Transverse colon (tissue), 4 donors: ENCODE data around the gene CDC42BPB. TPM values are rescaled to one million over a fixed set of nuclear protein-coding genes. Genes with fewer than 3 reads are reported as not detected.
A peak's percentile ranks its signal among the peaks of the same experiment; 100 is the strongest.

Experiments
- DNase-seq: peaks from one replicate; pipeline ENCODE4 v3.0.0-alpha.2; 2019
- H3K27ac ChIP-seq, 4 donors: fragments of 200-600 bp; sonication (generic); 2 replicates each; pipeline ENCODE4 v1.5.1; 2016 to 2018; ENCODE audit warnings: inconsistent platforms in 4 of 4
- H3K27me3 ChIP-seq: fragments of 200-600 bp; sonication (generic); 2 replicates; pipeline ENCODE4 v1.5.1; 2017; ENCODE audit warnings: inconsistent platforms
- H3K36me3 ChIP-seq, 4 donors: fragments of 200-600 bp; sonication (generic); 2 replicates each; pipeline ENCODE4 v1.5.1; 2017 to 2019; ENCODE audit warnings: inconsistent platforms in 4 of 4
- H3K4me1 ChIP-seq, 4 donors: fragments of 200-600 bp; sonication (generic); 2 replicates each; pipeline ENCODE4 v1.5.1; 2017 to 2020; ENCODE audit warnings: inconsistent platforms in 4 of 4
- H3K4me3 ChIP-seq, 4 donors: fragments of 200-600 bp; sonication (generic); 1 replicate in 1 of 4; 2 replicates in 3 of 4; pipeline versions ENCODE4 v1.5.1 to v1.6.1; 2017 to 2019; ENCODE audit warnings: inconsistent platforms in 4 of 4
- H3K9me3 ChIP-seq, 2 donors: fragments of 200-600 bp; sonication (generic); 2 replicates each; pipeline ENCODE4 v1.5.1; 2017 to 2019; ENCODE audit warnings: inconsistent platforms in 2 of 2
- EP300 ChIP-seq: sonication (generic); formaldehyde crosslinking; IDR thresholded peaks from one replicate; pipeline ENCODE4 v1.6.1; 2017; ENCODE audit warnings: antibody characterized with exemption, low read depth
- POLR2A ChIP-seq: fragments of 450-650 bp; IDR thresholded peaks from one replicate; pipeline ENCODE4 v1.6.1; 2016; ENCODE audit warnings: antibody characterized with exemption, mild to moderate bottlenecking, moderate library complexity
- POLR2AphosphoS5 ChIP-seq, 3 donors: sonication (generic); formaldehyde crosslinking; IDR thresholded peaks; one replicate each; pipeline ENCODE4 v1.6.1; 2016; ENCODE audit warnings: antibody characterized with exemption in 3 of 3
- WGBS, 2 donors: methylation state at CpG; one replicate each; pipeline ENCODE4 v1.1.5; 2018; ENCODE audit warnings: low coverage in 1 of 2; 5-methylcytosine and 5-hydroxymethylcytosine counted together
- in situ Hi-C, 4 donors: fragments of 200-750 bp; cut with MboI; loops; one replicate each; pipeline versions ENCODE4 v1.15.0 to v1.15.1; 2017; ENCODE audit warnings: low sequenced_read_pairs in 3 of 4, low pct_ligation_motif_present in 1 of 4, low pct_unique_long_range_greater_than_20kb in 1 of 4
- intact Hi-C: fragments of 100-400 bp; cut with DNase I; formaldehyde crosslinking; loops from one replicate; pipeline ENCODE4 v1.15.1; 2023; ENCODE audit warnings: low total_unique reads
- total RNA-seq, 4 donors: library from RNA; depleted of rRNA; stranded (reverse); fragments of >200 nt; gene quantifications; one replicate each; pipeline ENCODE4 v1.1.0, GENCODE V29; 2016
- TF ChIP-seq, protein P1 (sequence below), 5 experiments: fragments of 200-600 bp in 3 of 5; fragments of 450-650 bp in 2 of 5; sonication (generic) in 3 of 5; IDR thresholded peaks; 1 replicate in 2 of 5; 2 replicates in 3 of 5; pipeline ENCODE4 v1.5.1; 2016 to 2017; ENCODE audit warnings: antibody characterized with exemption in 5 of 5, inconsistent platforms in 3 of 5, mild to moderate bottlenecking in 2 of 5, moderate library complexity in 1 of 5

CDC42BPB gene
- total RNA-seq, 4 donors from 2014 or later, result 109 to 160 (median 123) TPM

DNA sequence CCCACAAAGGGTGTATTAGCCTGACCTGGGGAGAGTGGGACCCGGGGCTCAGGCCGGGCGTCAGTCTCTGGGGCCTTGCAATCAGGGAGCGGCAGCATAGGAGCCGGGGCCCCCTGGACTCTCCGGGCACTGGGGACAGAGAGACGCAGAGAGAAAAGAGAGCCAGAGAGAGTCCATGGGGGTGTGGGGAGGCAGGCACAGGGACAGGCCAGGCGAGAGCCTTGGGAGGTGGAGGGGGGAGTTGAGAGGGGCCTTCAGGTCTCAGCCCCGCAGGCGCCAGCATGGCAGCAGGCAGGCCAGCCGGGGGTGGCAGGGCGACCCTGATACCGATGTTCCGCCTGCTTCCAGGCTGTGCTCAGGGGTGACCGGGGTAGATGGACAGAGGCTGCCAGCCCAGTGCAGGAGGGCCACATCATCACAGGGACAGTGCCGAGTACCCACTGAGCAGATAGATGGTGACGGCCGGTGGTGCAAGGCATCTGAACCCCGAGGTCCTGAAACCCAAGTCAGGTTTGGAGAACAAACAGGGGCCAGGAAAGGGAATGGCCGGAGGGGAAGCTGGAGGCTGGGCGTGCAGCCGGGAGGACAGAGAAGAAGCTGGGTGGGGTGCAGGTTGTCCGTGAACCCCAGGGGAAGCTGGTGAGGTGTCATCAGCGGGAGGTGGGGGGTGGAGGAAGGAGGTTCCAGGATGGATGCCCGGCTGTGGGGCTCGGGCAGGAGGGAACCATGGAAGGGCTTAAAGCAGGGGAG, 40.1 kb upstream of the CDC42BPB start:
- H3K4me3 ChIP-seq, result no peak overlapping the region
- no peak for DNase-seq
- WGBS, 2 donors, result 85 to 89% methylated on average over 5 to 26 of the region's 26 CpGs
- H3K9me3 ChIP-seq, result no peaks in the 10 kb centered on the region
- intact Hi-C loops, result no loop called here
- no peak for TF ChIP-seq EP300
- no peak for TF ChIP-seq POLR2AphosphoS5 (IDR thresholded peaks at IDR 0.05)
- TF ChIP-seq POLR2A, result no peak
- TF ChIP-seq, protein P1, sequence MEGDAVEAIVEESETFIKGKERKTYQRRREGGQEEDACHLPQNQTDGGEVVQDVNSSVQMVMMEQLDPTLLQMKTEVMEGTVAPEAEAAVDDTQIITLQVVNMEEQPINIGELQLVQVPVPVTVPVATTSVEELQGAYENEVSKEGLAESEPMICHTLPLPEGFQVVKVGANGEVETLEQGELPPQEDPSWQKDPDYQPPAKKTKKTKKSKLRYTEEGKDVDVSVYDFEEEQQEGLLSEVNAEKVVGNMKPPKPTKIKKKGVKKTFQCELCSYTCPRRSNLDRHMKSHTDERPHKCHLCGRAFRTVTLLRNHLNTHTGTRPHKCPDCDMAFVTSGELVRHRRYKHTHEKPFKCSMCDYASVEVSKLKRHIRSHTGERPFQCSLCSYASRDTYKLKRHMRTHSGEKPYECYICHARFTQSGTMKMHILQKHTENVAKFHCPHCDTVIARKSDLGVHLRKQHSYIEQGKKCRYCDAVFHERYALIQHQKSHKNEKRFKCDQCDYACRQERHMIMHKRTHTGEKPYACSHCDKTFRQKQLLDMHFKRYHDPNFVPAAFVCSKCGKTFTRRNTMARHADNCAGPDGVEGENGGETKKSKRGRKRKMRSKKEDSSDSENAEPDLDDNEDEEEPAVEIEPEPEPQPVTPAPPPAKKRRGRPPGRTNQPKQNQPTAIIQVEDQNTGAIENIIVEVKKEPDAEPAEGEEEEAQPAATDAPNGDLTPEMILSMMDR (IDR thresholded peaks at IDR 0.05), result no peak
- in situ Hi-C loops, result loop anchor here in 1 of 4 donors (25.0 kb wide), 1 partner anchor 190 kb away; no protein-coding TSS in a partner anchor
- H3K27me3 ChIP-seq, result peaks cover 9% of the 10 kb centered on the region
- H3K36me3 ChIP-seq, result no peaks in the 10 kb centered on the region
- H3K27ac ChIP-seq, result no peak overlapping the region
- peaks cover 0 to 25% (median 12%) of the 10 kb centered on the region in 4 donors for H3K4me1 ChIP-seq

DNA sequence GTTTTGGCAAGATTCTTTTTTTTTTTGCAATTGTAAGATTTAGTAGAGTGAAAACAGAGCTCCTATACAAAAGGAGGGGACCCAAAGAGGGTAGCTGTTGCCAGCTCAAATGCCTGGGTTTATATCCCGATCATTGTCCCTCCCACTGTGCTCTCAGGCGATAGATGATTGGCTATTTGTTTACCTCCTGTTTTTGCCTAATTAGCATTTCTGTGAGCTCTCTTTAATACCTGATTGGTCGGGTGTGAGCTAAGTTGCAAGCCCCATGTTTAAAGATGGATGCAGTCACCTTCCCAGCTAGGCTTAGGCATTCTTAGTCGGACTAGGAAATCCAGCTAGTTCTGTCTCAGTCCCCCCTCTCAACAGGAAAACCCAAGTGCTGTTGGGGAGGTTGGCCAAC, 39.0 kb upstream of the CDC42BPB start:
- Histone ChIP-seq H3K9me3 (no peaks in the 10 kb centered on the region), H3K27ac (no peak overlapping the region), H3K4me1 (peaks cover 4 to 29% (median 14%) of the 10 kb centered on the region in 4 donors), H3K27me3 (no peaks in the 10 kb centered on the region), H3K4me3 (no peak overlapping the region), H3K36me3 (no peaks in the 10 kb centered on the region)
- TF ChIP-seq EP300 (no peak), POLR2A (no peak), POLR2AphosphoS5 (IDR thresholded peaks at IDR 0.05) (no peak)
- TF ChIP-seq, protein P1 (IDR thresholded peaks at IDR 0.05), result no peak
- in situ Hi-C loops, result loop anchor here in 1 of 4 donors (25.0 kb wide), 1 partner anchor 191 kb away; no protein-coding TSS in a partner anchor
- intact Hi-C loops, result no loop called here
- WGBS, 2 donors, result 67 to 92% methylated on average over 2 to 4 of the region's 4 CpGs
- DNase-seq, result no peak

DNA sequence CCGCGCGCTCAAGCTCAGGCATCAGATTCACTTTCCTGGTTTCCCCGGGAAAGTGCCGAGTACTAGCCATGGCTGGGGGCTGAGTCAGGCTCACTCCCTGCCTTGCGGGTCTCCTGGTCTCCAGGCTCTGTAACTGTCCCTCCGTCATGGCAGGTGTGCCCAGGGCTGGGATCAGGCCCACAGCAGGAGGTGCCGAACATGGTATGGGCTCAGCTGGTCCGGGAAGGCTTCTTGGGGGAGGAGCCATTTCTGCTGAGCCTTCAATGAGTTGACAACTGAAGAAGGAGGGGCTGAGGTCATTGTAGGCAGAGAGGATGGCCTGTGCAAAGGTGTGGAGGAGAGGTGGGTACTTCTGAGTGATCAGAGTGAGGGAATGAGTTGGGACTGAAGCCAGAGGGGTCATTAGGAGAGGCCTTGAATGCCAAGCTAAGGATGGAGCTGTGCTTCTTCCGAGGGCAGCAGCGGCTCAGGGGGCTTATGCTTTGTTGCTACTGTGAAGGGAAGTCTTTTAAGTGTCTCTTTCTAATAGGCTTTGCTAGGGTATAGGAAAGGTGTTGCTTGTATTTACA, 37.9 kb upstream of the CDC42BPB start:
- no peaks in the 10 kb centered on the region for H3K9me3 ChIP-seq
- intact Hi-C loops (no loop called here), in situ Hi-C loops (loop anchor here in 1 of 4 donors (25.0 kb wide), 1 partner anchor 192 kb away; no protein-coding TSS in a partner anchor)
- WGBS, 2 donors, result 39 to 58% methylated on average over 3 to 11 of the region's 11 CpGs
- peaks cover 4 to 36% (median 20%) of the 10 kb centered on the region in 4 donors for H3K4me1 ChIP-seq
- H3K36me3 ChIP-seq, result no peaks in the 10 kb centered on the region
- H3K27me3 ChIP-seq, result no peaks in the 10 kb centered on the region
- H3K4me3 ChIP-seq, result peak overlapping the region in 3 of 4 donors; percentile 21 to 43 (median 40)
- TF ChIP-seq POLR2A (no peak), POLR2AphosphoS5 (IDR thresholded peaks at IDR 0.05) (peak in 1 of 3 donors; percentile 12)
- peak; percentile 54 for DNase-seq
- peak overlapping the region; percentile 84 to 87 (median 86) for H3K27ac ChIP-seq

DNA sequence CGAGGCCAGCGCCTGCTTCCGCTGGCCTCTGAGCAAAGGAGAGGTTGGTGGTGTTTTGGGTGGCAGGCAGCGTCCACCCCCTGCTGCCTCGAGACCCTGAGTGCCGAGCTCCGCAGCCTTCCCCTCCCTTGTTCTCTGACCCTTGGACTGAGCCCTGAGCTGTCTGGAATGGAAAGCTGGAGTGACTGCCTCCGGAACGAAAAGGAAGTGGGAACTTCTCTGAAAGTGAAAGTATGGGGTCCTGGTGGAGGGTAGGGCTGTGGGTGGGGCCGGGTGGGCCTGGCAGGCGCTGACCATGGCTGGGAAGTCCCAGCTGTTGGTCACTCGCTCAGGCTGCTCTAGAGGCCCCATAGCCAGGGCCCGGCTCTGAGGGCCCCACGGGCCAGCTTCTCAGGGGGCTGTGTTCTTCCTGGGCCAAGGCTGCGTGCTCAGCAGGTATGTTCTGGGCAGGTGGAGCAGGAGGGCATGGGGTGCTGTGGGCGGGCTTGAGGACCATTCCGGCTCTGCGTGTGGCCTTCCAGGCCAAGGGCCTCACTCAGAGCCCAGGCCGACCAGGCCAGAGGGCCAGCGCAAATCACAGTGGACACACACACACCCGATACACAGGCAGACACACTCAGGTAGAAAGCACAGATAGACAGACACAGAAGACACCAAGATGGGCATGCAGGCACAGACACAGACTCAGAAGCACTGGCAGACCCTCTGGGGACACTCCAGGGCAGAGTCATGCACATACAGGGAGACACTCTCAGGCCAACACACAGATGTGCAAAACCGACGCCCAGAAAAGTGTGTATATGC, 37.3 kb upstream of the CDC42BPB start, which contains the start of gene EXOC3L4:
Gene EXOC3L4, plus strand, starts transcription at position 320 of the 804 bp plus-strand sequence. CDS start 5,495 bp downstream, outside the sequence.
- no peaks in the 10 kb centered on the region for H3K36me3 ChIP-seq
- peak; percentile 37 for TF ChIP-seq POLR2A
- no peak for TF ChIP-seq EP300
- peak in 2 of 3 donors; percentile 27 to 46 for TF ChIP-seq POLR2AphosphoS5 (IDR thresholded peaks at IDR 0.05)
- TF ChIP-seq, protein P1 (IDR thresholded peaks at IDR 0.05), result no peak
- H3K4me1 ChIP-seq, result peaks cover 4 to 36% (median 20%) of the 10 kb centered on the region in 4 donors
- H3K4me3 ChIP-seq, result peak within 1 kb of the TSS in 3 of 4 donors; percentile 21 to 43 (median 40)
- H3K27ac ChIP-seq, result peak within 1 kb of the TSS; percentile 84 to 87 (median 86)
- DNase-seq, result peak; percentile 69
- in situ Hi-C loops (loop anchor here in 1 of 4 donors (25.0 kb wide), 1 partner anchor 193 kb away; no protein-coding TSS in a partner anchor), intact Hi-C loops (no loop called here)
- no peaks in the 10 kb centered on the region for H3K27me3 ChIP-seq
- no peaks in the 10 kb centered on the region for H3K9me3 ChIP-seq
- WGBS, 2 donors, result 48 to 60% methylated on average over 2 to 18 of the region's 23 CpGs
